ENCODE measurements around the gene USP32.
A peak's percentile ranks its signal among the peaks of the same experiment; 100 is the strongest.
"Not testable (repeated sequence)": the region's sequence is repeated elsewhere in the genome, so short reads cannot be mapped to it uniquely, and the experiment has no call there.

Gene USP32

GRCh38 chr17:60223456-60223855 lies 168.5 kb downstream of the USP32 start:
- DNase-seq = no peak

GRCh38 chr17:60218774-60219173 lies 173.2 kb downstream of the USP32 start:
- DNase-seq = not testable (repeated sequence)

GRCh38 chr17:60215895-60216294 lies 176.0 kb downstream of the USP32 start:
- DNase-seq = not testable (repeated sequence)

- DNase-seq = not testable (repeated sequence)
These were observed 180.7 kb downstream of the USP32 start for GRCh38 chr17:60211282-60211681.

- DNase-seq = not testable (repeated sequence)
These were observed 183.6 kb downstream of the USP32 start for GRCh38 chr17:60208302-60208701.

GRCh38 chr17:60205782-60206181 lies 186.2 kb downstream of the USP32 start:
- DNase-seq = not testable (repeated sequence)

GRCh38 chr17:60198630-60199029 lies 193.3 kb downstream of the USP32 start:
- DNase-seq = not testable (repeated sequence)

GRCh38 chr17:60194141-60194540 lies 197.8 kb downstream of the USP32 start:
- DNase-seq = not testable (repeated sequence)

- no peak for DNase-seq
These were observed 198.5 kb downstream of the USP32 start for GRCh38 chr17:60193482-60193881.

GRCh38 chr17:60193032-60193431 lies 198.9 kb downstream of the USP32 start:
- DNase-seq = not testable (repeated sequence)

GRCh38 chr17:60190032-60190431 lies 201.9 kb downstream of the USP32 start:
- DNase-seq = not testable (repeated sequence)

GRCh38 chr17:60188759-60189158 lies 203.2 kb downstream of the USP32 start:
- no peak for DNase-seq

- DNase-seq = not testable (repeated sequence)
These were observed 204.8 kb downstream of the USP32 start for GRCh38 chr17:60186846-60187745.

- not testable (repeated sequence) for DNase-seq
These were observed 205.6 kb downstream of the USP32 start for GRCh38 chr17:60186372-60186771.

GRCh38 chr17:60180380-60180779 lies 211.6 kb downstream of the USP32 start:
- DNase-seq = not testable (repeated sequence)

- not testable (repeated sequence) for DNase-seq
These were observed 213.8 kb downstream of the USP32 start for GRCh38 chr17:60178180-60178579.

- DNase-seq = not testable (repeated sequence)
These were observed 215.2 kb downstream of the USP32 start for GRCh38 chr17:60176763-60177162.

- not testable (repeated sequence) for DNase-seq
These were observed 217.2 kb downstream of the USP32 start for GRCh38 chr17:60174767-60175166.

- DNase-seq = no peak
These were observed 217.9 kb downstream of the USP32 start for GRCh38 chr17:60174035-60174434.

GRCh38 chr17:60173304-60173819 lies 218.6 kb downstream of the USP32 start:
- peak; percentile 44 for DNase-seq

- DNase-seq = no peak
These were observed 220.2 kb downstream of the USP32 start for GRCh38 chr17:60171753-60172079.

GRCh38 chr17:60170835-60171752 lies 220.8 kb downstream of the USP32 start:
- no peak for DNase-seq
